ENCODE results near the gene LDHAL6B. TPM values are rescaled to one million over a fixed set of nuclear protein-coding genes. Genes with fewer than 3 reads are reported as not detected.

LDHAL6B gene
- polyA plus RNA-seq, 3 donors: not detected

- Mint-ChIP-seq H3K36me3 (peaks cover 62 to 67% of the 10 kb centered on the region in 2 donors), H3K4me1 (no peaks in the 10 kb centered on the region)
- no peak overlapping the region for H3K4me2 ChIP-seq (replicated peaks; ENCODE audit: extremely low read depth, low read length, poor library complexity, severe bottlenecking)
Measured at GRCh38 chr15:59221511-59222505, 15.2 kb downstream of the LDHAL6B start.

More at GRCh38 chr15:59221511-59222505, 15.2 kb downstream of the LDHAL6B start:
- Histone ChIP-seq H3K36me3 (replicated peaks in 1 of 2; ENCODE audit: control insufficient read depth in 1 of 2, insufficient read depth in 2 of 2, low read length in 2 of 2) (peaks cover 31 to 66% of the 10 kb centered on the region in 2 donors), H3K9ac (ENCODE audit: insufficient read depth, low read length, poor library complexity, severe bottlenecking) (no peak overlapping the region), H3K4me1 (ENCODE audit: control insufficient read depth in 1 of 2, insufficient read depth in 2 of 2, low read length in 2 of 2) (no peaks in the 10 kb centered on the region), H3K27me3 (ENCODE audit: control insufficient read depth in 2 of 2, insufficient read depth in 2 of 2, low read length in 2 of 2) (no peaks in the 10 kb centered on the region), H4K20me1 (ENCODE audit: insufficient read depth, low read length) (no peaks in the 10 kb centered on the region), H3K4me3 (replicated peaks in 1 of 3; ENCODE audit: low read depth in 2 of 3, low read length in 3 of 3) (no peak overlapping the region), H3K79me2 (ENCODE audit: insufficient read depth, low read length) (no peaks in the 10 kb centered on the region), H3K27ac (ENCODE audit: low read depth in 1 of 2, low read length in 2 of 2) (no peak overlapping the region), H2AFZ (ENCODE audit: insufficient read depth, low read depth, low read length, poor library complexity, severe bottlenecking) (no peak overlapping the region), H3K9me3 (replicated peaks in 1 of 2; ENCODE audit: control insufficient read depth in 1 of 2, insufficient read depth in 1 of 2, low read length in 2 of 2) (no peaks in the 10 kb centered on the region)
- H3K27me3 Mint-ChIP-seq (ENCODE audit: low read depth in 3 of 3): no peaks in the 10 kb centered on the region
- H3K27ac Mint-ChIP-seq: no peak overlapping the region
- no peaks in the 10 kb centered on the region for H3K9me3 Mint-ChIP-seq
- no peak overlapping the region for H3K4me3 Mint-ChIP-seq
- no peak for DNase-seq
- TF ChIP-seq CTCF (IDR thresholded peaks at IDR 0.05): no peak
- intact Hi-C loops (cut with micrococcal nuclease): no loop called here
- WGBS (ENCODE audit: insufficient coverage): no CpG with 5 or more reads among the region's 5 CpGs
